ENCODE data around the gene PPP1R12A. TPM values are rescaled to one million over a fixed set of nuclear protein-coding genes. Genes with fewer than 3 reads are reported as not detected.

The PPP1R12A gene
- total and polyA plus RNA-seq, 9 of the 15 experiments (the other 6 are each of a cell fraction or from before 2014, with no cell fraction given) = 26.4 to 119 (median 53.3) TPM

GRCh38 chr12:79978692-79979091, 43.8 kb upstream of the PPP1R12A start (continued):
- TF ChIP-seq CHD7 (IDR thresholded peaks at IDR 0.05; ENCODE audit: low read depth, low read length) = no peak
- TF ChIP-seq BRD9 (IDR thresholded peaks at IDR 0.05; ENCODE audit: low read depth, partially characterized antibody) = no peak
- TF ChIP-seq SIRT6 (IDR thresholded peaks at IDR 0.05; ENCODE audit: low read depth, low read length) = no peak
- no peak for TF ChIP-seq FOXK2 (conservative IDR thresholded peaks at IDR 0.05 in 1 of 2, IDR thresholded peaks at IDR 0.05 in 1 of 2; ENCODE audit: low read depth in 2 of 2)
- TF ChIP-seq ZFP36 (IDR thresholded peaks at IDR 0.05; ENCODE audit: low read depth, low read length, partially characterized antibody) = no peak
- no peak for TF ChIP-seq MCM3 (IDR thresholded peaks at IDR 0.05)
- no peak for TF ChIP-seq ATF1 (CRISPR knock-in tag; IDR thresholded peaks at IDR 0.05)
- no peak for TF ChIP-seq ATF1 (tag; IDR thresholded peaks at IDR 0.05)
- TF ChIP-seq FOXM1 (IDR thresholded peaks at IDR 0.05; ENCODE audit: low read depth) = no peak
- no peak for TF ChIP-seq FOXM1 (CRISPR knock-in tag; IDR thresholded peaks at IDR 0.05; ENCODE audit: low read depth)
- no peak for TF ChIP-seq ZNF77 (CRISPR knock-in tag; IDR thresholded peaks at IDR 0.05)
- no peak for TF ChIP-seq CUX1 (CRISPR knock-in tag; IDR thresholded peaks at IDR 0.05)
- no peak for TF ChIP-seq HDAC1 (IDR thresholded peaks at IDR 0.05)

Measured in K562 (cell line).